ENCODE measurements around the gene CUX1. TPM values are rescaled to one million over a fixed set of nuclear protein-coding genes. Genes with fewer than 3 reads are reported as not detected.

CUX1 gene
- total and polyA plus RNA-seq, 10 of the 15 experiments (the other 5 are each of a cell fraction or from before 2014, with no cell fraction given), result 6.1 to 48.6 (median 25.9) TPM

GRCh38 chr7:102198417-102198956 is 381.1 kb downstream of the CUX1 start (continued):
- no peak for TF ChIP-seq REST (IDR thresholded peaks at IDR 0.05; ENCODE audit: low read depth, low read length)
- no peak for TF ChIP-seq ZBTB4 (CRISPR knock-in tag; IDR thresholded peaks at IDR 0.05)
- TF ChIP-seq, protein P1, sequence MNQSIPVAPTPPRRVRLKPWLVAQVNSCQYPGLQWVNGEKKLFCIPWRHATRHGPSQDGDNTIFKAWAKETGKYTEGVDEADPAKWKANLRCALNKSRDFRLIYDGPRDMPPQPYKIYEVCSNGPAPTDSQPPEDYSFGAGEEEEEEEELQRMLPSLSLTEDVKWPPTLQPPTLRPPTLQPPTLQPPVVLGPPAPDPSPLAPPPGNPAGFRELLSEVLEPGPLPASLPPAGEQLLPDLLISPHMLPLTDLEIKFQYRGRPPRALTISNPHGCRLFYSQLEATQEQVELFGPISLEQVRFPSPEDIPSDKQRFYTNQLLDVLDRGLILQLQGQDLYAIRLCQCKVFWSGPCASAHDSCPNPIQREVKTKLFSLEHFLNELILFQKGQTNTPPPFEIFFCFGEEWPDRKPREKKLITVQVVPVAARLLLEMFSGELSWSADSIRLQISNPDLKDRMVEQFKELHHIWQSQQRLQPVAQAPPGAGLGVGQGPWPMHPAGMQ (IDR thresholded peaks at IDR 0.05; ENCODE audit: borderline replicate concordance), result no peak
- TF ChIP-seq EZH2 (IDR thresholded peaks at IDR 0.05; ENCODE audit: borderline replicate concordance, control insufficient read depth, low read depth, low read length), result no peak
- no peak for TF ChIP-seq MTA3 (IDR thresholded peaks at IDR 0.05; ENCODE audit: borderline replicate concordance, low read length)
